Stimulated activated CD8-positive, alpha-beta memory T cell treated with anti-CD3 and anti-CD28 coated beads, Interleukin-7, amount 100 ng/mL, for 24 hours (primary cell): ENCODE data around the gene SYP.
A peak's percentile ranks its signal among the peaks of the same experiment; 100 is the strongest.

Source experiments
- DNase-seq: peaks from one replicate; pipeline ENCODE4 v3.0.0-alpha.2; 2020; ENCODE audit warnings: low read depth

The SYP gene

DNA sequence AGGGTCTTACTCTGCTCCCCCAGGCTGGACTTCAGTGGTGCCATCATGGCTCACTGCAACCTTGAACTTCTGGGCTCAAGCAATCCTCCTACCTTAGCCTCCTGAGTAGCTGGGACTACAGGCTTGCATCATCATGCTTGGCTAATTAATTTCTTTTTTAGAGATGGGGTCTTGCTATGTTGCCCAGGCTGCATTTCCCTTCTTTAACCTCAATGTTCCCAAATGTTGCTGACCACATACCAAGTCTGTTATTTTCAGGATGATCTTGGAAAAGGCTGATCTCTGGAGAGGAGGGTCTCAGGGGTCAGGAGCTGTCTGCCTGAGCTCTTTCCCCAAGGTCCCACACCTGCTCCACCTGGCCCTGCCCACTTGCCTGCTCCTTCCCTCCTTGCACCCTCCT, 20.1 kb upstream of the SYP start:
- DNase-seq = no peak

- DNase-seq = no peak
These were observed 15.1 kb upstream of the SYP start for GRCh38 chrX:49214996-49215526.

GRCh38 chrX:49214416-49214815, 14.4 kb upstream of the SYP start:
- DNase-seq = no peak

- no peak for DNase-seq
These were observed 12.9 kb upstream of the SYP start for GRCh38 chrX:49212861-49213260.

- DNase-seq = no peak
These were observed 12.2 kb upstream of the SYP start for GRCh38 chrX:49212209-49212608.

DNA sequence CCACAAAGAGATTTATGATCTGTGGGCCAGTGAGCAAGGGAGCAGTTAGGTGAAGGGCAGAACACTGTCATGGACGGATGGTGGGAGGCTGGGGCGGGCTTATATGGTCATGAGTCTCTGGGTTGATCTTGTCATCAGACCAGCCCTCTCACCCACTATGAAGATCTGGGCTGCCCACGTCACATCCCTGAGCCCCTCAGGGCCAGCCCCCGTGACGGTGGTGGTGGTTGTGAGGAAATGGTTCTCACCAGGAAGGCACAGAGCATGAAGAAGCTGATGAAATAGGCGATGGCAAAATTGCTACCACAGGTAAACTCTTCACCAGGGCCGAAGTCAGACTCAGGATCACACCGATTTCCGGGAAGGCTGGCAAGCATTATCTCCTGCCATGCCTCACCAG, 11.1 kb upstream of the SYP start:
- DNase-seq = no peak

GRCh38 chrX:49210406-49210805, 10.4 kb upstream of the SYP start:
- DNase-seq = no peak

GRCh38 chrX:49209434-49210251, 9.7 kb upstream of the SYP start:
- no peak for DNase-seq

DNA sequence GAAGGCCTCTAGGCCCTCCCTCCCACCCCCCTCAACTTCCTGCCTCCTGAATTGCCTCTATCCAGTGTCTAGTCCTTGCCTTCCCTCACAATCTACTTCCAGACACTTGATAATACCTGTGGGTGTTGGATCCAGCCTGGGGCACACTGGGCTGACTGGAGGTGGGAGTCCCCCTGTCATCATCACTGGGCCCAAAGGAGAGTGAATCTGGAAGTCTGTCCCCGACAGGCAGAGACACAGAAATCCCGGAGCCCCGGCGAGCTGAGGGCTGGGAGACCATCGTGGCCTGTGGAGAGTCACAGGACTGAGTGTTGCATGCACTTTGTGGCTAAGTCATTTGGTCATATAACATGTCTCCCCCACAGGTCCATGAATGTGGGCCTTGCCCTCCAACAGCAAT, 8.4 kb upstream of the SYP start:
- no peak for DNase-seq

GRCh38 chrX:49206543-49206942, 6.5 kb upstream of the SYP start:
- no peak for DNase-seq

- no peak for DNase-seq
These were observed 5.5 kb upstream of the SYP start for GRCh38 chrX:49205443-49205842.

GRCh38 chrX:49204709-49205108, 4.7 kb upstream of the SYP start:
- no peak for DNase-seq

DNA sequence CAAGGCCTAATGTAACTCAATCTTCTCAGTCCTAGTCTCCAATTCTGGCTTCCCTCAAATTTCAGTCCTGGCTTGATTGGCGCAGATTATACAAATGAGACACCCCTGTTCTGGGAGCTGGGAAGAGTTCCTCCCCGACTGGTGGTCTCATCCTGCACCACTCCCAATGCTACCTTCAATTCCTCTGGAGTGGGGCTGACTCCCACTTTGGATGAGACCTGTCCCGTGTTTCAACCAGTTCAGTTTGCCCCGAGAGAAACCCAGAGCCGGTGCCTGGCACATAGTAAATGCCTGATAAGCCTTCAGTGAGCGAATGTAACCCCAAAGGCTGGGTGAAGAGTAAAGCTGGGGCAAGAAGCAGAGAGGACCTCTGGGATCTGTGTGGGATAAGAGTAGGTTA, 4.0 kb upstream of the SYP start:
- no peak for DNase-seq

DNA sequence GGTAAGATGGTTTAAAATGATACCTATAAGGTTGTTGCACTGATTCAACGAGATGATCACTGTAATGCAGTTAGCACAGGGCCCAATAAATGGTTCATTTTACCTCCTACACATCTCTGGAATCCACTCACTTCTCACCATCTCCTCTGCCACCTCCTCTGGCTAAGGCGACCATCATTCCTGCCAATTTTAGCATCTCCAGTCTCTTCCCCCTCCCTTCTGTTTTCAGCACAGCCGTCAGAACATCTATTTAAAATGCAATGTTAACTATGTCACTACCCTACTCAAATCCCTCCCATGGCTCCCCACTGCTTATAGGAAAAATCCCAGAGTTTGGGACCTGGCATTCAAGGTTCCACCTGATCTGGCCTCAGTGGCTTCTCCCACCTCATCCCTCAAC, 3.5 kb upstream of the SYP start:
- DNase-seq = no peak

DNA sequence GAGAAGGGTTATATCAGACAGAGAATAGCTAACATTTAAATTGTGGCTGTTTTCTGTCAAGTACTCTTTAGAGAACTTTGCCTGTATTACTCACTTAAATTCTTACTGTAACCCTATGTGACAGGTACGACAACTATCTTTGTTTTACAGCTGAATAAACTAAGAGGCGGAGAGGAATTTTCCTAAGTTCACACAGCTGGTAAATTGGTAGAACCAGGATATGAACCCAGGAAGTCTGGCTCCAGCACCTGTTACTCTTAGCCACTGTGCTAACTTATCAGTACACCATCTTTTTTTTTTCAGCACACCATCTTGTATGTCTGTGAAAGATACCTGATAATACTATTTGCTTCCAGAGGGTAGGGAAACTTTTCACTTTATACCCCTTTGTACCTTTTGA, 2.0 kb upstream of the SYP start:
- DNase-seq = no peak

DNA sequence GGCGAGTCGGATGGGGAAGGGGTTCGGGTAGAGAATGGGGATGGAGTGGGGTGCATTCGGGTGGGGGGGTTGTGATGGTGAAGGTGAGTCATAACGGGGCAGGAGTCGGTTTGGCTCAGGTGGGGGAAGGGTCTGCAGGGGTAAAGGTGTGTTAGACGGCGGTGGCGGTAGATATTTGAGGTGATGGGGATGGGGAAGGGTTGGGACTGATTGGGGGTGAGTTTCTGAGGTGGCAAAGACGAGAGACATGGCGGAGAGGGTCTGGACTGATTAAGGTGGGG, 738 bp downstream of the SYP start:
- no peak for DNase-seq

- DNase-seq = no peak
These were observed 1.3 kb downstream of the SYP start for GRCh38 chrX:49198540-49199314.

DNA sequence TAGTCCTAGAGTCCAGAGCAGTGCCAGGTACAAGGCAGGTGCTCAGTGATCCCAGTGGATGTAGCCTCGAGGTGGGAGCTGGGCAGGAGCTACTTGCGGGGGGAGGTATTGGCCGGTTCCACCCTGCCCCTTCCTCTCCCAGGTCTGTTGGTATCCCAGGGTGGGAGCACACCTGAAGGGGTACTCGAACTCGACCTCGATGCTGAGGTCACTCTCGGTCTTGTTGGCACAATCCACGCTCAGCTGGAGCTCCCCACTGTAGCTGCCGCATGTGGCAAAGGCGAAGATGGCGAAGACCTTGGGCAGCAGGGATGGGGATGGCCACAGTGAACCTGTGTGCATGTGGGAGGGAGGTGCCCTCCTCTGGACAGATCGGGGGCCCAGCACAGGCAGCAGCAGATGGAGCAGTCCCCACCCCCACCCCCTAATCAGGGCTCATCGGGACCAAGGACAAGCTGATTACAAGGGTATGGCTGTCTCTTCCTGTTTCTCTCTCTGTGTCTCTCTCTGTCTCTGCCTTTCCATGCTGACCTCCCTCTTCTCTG, 2.4 kb downstream of the SYP start:
- no peak for DNase-seq

DNA sequence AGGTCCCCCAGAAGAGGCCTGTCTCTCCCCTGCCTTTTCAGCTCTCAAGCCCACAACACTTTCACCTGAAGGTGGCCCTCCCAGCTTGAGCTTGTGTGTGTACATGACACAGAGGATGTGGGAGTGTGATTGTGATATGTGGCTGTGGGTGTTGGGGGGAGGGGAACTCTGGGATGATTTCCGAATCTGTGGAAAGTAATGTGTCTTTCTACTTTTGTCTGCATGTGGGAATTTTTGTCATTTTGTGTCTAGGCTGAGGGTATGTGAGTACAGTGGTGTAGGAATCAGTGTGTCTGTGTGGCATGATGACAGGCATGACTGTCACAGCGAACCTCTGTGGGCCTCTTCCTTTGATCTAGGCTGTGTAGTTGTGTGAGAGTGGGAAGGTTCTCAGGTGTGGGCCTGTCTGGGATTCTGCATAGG, 6.4 kb downstream of the SYP start:
- DNase-seq = no peak

DNA sequence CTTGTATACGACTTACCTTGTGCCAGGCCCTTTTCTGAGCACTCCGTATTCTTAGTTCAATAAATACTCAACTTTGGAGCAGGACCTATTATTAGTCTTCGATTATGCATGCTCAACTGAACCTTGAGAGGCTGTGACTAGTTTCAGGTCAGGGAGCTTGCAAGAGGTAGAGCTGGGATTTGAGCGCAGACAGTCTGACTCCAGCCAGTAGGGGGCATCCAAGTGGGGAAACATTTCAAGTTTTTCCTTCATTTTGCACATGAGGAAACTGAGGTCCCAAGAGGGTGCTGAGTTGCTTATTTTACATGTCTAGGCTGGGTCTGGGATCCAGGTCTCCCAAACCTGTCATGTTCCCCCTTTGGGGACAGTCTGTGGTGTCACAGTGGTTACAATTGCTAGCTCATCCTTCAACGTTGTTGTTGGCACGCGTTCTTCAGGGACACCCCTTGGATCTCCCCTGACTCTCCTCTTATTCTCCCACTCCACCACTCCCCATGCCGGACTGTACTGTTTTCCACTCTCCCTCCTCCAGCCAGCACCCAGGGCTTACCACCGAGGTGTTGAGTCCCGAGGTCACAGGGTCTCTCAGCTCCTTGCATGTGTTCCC, 7.2 kb downstream of the SYP start:
- DNase-seq = no peak

- no peak for DNase-seq
These were observed 8.4 kb downstream of the SYP start for GRCh38 chrX:49191574-49192011.

- DNase-seq = peak; percentile 48
These were observed 9.0 kb downstream of the SYP start for GRCh38 chrX:49190821-49191573.
